ENCODE results near the gene MARS1.
"Not testable (repeated sequence)": the region's sequence is repeated elsewhere in the genome, so short reads cannot be mapped to it uniquely, and the experiment has no call there.

The MARS1 gene

GRCh38 chr12:57500213-57500612, 12.3 kb downstream of the MARS1 start:
- Histone ChIP-seq H3K4me3 (ENCODE audit: low read depth, low read length) (no peak overlapping the region), H3K79me2 (peaks cover 7% of the 10 kb centered on the region), H3K36me3 (ENCODE audit: control insufficient read depth, insufficient read depth, low read length) (no peaks in the 10 kb centered on the region), H3K9ac (no peak overlapping the region), H3K4me2 (ENCODE audit: low read length) (no peak overlapping the region), H2AFZ (no peak overlapping the region), H3K4me1 (no peaks in the 10 kb centered on the region), H3K9me3 (ENCODE audit: control insufficient read depth, low read length) (no peaks in the 10 kb centered on the region), H3K27ac (no peak overlapping the region), H3K27me3 (ENCODE audit: control insufficient read depth, insufficient read depth, low read length) (no peaks in the 10 kb centered on the region)
- no peak for TF ChIP-seq CTCF (IDR thresholded peaks at IDR 0.05)

GRCh38 chr12:57502311-57502969, 14.6 kb downstream of the MARS1 start:
- not testable (repeated sequence) for H3K36me3 ChIP-seq (ENCODE audit: control insufficient read depth, insufficient read depth, low read length); H3K9me3 ChIP-seq (ENCODE audit: control insufficient read depth, low read length); H3K9ac ChIP-seq; H3K79me2 ChIP-seq; H3K4me1 ChIP-seq; H3K27ac ChIP-seq; H2AFZ ChIP-seq; H3K4me2 ChIP-seq (ENCODE audit: low read length); H3K27me3 ChIP-seq (ENCODE audit: control insufficient read depth, insufficient read depth, low read length); H3K4me3 ChIP-seq (ENCODE audit: low read depth, low read length)

DNA sequence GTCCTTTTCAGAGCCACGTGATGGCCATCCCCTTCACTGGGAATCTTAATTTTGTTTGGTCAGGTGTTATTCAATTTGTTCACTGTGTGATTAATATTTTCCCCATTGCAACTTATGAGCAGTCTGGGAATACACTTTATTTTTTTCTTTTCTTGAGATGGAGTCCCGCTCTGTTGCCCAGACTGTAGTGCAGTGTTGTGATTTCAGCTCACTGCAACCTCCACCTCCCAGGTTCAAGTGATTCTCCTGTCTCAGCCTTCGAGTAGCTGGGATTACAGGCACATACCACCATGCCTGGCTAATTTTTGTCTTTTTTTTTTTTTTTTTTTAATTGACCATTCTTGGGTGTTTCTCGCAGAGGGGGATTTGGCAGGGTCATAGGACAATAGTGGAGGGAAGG, 18.7 kb downstream of the MARS1 start:
- H3K36me3 ChIP-seq (ENCODE audit: control insufficient read depth, insufficient read depth, low read length); H3K9me3 ChIP-seq (ENCODE audit: control insufficient read depth, low read length): not testable (repeated sequence)

GRCh38 chr12:57507796-57508195, 19.9 kb downstream of the MARS1 start:
- H3K4me1 ChIP-seq; H3K4me2 ChIP-seq (ENCODE audit: low read length); H3K79me2 ChIP-seq; H3K4me3 ChIP-seq (ENCODE audit: low read depth, low read length); H2AFZ ChIP-seq; H3K27me3 ChIP-seq (ENCODE audit: control insufficient read depth, insufficient read depth, low read length); H3K36me3 ChIP-seq (ENCODE audit: control insufficient read depth, insufficient read depth, low read length); H3K9ac ChIP-seq; H3K27ac ChIP-seq; H3K9me3 ChIP-seq (ENCODE audit: control insufficient read depth, low read length): not testable (repeated sequence)

More for the DNA sequence above, 18.7 kb downstream of the MARS1 start:
- not testable (repeated sequence) for H3K27ac ChIP-seq; H3K4me1 ChIP-seq; H2AFZ ChIP-seq; H3K27me3 ChIP-seq (ENCODE audit: control insufficient read depth, insufficient read depth, low read length); H3K9ac ChIP-seq; H3K4me3 ChIP-seq (ENCODE audit: low read depth, low read length); H3K79me2 ChIP-seq; H3K4me2 ChIP-seq (ENCODE audit: low read length)

DNA sequence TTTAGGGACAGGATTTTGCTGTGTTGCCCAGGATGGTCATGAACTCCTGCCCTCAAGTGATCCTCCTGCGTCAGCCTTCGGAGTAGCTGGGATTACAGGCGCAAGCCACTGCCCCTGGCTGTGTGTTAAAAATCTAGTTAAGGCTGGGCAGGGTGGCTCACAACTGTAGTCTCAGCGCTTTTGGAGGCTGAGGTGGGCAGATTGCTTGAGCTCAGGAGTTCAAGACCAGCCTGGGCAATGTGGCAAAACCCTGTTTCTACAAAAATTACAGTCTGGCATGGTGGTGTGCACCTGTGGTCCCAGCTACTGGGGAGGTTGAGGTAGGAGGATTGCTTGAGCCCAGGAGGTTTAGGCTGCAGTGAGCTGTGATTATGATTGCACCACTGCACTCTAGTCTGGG, 23.3 kb downstream of the MARS1 start:
- H3K4me2 ChIP-seq (ENCODE audit: low read length), result no peak overlapping the region
- no peaks in the 10 kb centered on the region for H3K4me1 ChIP-seq
- TF ChIP-seq CTCF (IDR thresholded peaks at IDR 0.05), result no peak
- no peaks in the 10 kb centered on the region for H3K27me3 ChIP-seq (ENCODE audit: control insufficient read depth, insufficient read depth, low read length)
- H3K27ac ChIP-seq, result no peak overlapping the region
- no peaks in the 10 kb centered on the region for H3K36me3 ChIP-seq (ENCODE audit: control insufficient read depth, insufficient read depth, low read length)
- H3K4me3 ChIP-seq (ENCODE audit: low read depth, low read length), result no peak overlapping the region
- H3K9ac ChIP-seq, result no peak overlapping the region
- H3K9me3 ChIP-seq (ENCODE audit: control insufficient read depth, low read length), result no peaks in the 10 kb centered on the region
- no peak overlapping the region for H2AFZ ChIP-seq
- no peaks in the 10 kb centered on the region for H3K79me2 ChIP-seq

GRCh38 chr12:57511588-57512325, 23.9 kb downstream of the MARS1 start:
- no peaks in the 10 kb centered on the region for H3K36me3 ChIP-seq (ENCODE audit: control insufficient read depth, insufficient read depth, low read length)
- no peaks in the 10 kb centered on the region for H3K4me1 ChIP-seq
- no peak overlapping the region for H3K27ac ChIP-seq
- no peak overlapping the region for H2AFZ ChIP-seq
- no peak overlapping the region for H3K4me3 ChIP-seq (ENCODE audit: low read depth, low read length)
- no peaks in the 10 kb centered on the region for H3K9me3 ChIP-seq (ENCODE audit: control insufficient read depth, low read length)
- H3K27me3 ChIP-seq (ENCODE audit: control insufficient read depth, insufficient read depth, low read length), result no peaks in the 10 kb centered on the region
- H3K9ac ChIP-seq, result no peak overlapping the region
- H3K4me2 ChIP-seq (ENCODE audit: low read length), result no peak overlapping the region
- TF ChIP-seq CTCF (IDR thresholded peaks at IDR 0.05), result no peak
- H3K79me2 ChIP-seq, result no peaks in the 10 kb centered on the region
